ENCODE results near the gene IFI27. TPM values are rescaled to one million over a fixed set of nuclear protein-coding genes. Genes with fewer than 3 reads are reported as not detected.

Gene IFI27
- polyA plus RNA-seq, 3 donors from 2014 or later = 2.8 TPM; not detected in 2

DNA sequence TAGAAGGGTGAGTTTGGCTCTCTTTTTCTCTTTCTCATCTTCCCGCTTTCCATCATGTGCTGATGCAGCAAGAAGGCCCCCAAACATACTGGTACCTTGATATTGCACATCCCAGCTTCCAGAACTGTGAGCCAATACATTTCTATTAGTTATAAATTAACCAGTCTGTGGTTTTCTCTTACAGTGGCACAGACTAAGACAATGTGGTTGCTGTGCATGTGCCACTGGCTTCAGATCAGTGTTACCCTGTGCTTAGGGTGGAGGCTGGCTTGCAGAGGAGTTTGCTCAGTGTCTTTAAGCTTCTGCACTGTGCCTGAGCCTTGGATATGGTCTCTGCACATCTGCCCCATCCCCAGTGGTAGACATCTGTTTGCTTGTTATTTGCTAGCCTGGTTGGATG, 13.3 kb downstream of the IFI27 start:
- Mint-ChIP-seq H3K4me1 (peaks cover 6 to 9% of the 10 kb centered on the region in 2 donors), H3K36me3 (no peaks in the 10 kb centered on the region), H3K9me3 (peaks cover 0 to 11% (median 3%) of the 10 kb centered on the region in 6 donors), H3K4me3 (no peak overlapping the region), H3K27ac (no peak overlapping the region), H3K27me3 (ENCODE audit: low read depth in 3 of 3) (peaks cover 0 to 5% (median 4%) of the 10 kb centered on the region in 3 donors)
- DNase-seq = no peak

DNA sequence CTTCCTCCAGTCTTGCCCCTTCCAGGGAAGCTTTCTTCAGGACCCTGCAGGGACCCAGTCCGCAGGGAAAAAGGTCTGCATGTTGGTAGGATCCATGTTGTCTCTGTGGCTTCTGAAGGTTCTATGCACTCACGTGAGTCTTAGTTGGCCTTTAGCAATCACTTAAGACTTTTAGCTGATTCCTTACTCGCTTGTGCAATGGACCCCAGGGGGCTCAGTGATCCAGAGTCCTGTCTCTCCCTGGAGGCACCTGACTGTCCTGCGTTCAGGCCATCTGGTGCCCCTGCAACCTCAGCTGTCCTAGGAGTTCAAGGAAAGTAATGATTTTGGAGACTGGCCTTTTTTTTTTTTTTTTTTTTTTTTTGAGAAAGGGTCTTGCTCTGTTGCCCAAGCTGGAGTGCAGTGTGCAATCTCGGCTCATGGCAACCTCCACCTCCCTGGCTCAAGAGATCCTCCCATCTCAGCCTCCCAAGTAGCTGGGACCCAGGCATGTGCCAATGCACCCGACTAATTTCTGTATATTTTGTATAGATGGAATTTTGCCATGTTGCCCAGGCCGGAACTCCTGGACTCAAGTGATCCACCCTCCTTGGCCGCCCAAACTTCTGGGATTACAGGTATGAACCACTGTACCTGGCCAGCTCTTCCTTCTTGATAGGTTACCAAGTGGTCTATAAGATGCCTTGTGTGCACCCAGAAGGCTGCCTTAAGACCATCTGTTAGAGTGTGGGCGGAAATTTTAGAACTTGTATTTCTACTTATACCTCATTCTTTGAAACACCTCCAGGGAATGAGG, 14.2 kb downstream of the IFI27 start:
- Mint-ChIP-seq H3K4me1 (peaks cover 14 to 17% of the 10 kb centered on the region in 2 donors), H3K27me3 (ENCODE audit: low read depth in 3 of 3) (peaks cover 0 to 5% (median 4%) of the 10 kb centered on the region in 3 donors), H3K4me3 (no peak overlapping the region), H3K36me3 (no peaks in the 10 kb centered on the region), H3K27ac (no peak overlapping the region), H3K9me3 (peaks cover 0 to 8% (median 3%) of the 10 kb centered on the region in 6 donors)
- DNase-seq = no peak

DNA sequence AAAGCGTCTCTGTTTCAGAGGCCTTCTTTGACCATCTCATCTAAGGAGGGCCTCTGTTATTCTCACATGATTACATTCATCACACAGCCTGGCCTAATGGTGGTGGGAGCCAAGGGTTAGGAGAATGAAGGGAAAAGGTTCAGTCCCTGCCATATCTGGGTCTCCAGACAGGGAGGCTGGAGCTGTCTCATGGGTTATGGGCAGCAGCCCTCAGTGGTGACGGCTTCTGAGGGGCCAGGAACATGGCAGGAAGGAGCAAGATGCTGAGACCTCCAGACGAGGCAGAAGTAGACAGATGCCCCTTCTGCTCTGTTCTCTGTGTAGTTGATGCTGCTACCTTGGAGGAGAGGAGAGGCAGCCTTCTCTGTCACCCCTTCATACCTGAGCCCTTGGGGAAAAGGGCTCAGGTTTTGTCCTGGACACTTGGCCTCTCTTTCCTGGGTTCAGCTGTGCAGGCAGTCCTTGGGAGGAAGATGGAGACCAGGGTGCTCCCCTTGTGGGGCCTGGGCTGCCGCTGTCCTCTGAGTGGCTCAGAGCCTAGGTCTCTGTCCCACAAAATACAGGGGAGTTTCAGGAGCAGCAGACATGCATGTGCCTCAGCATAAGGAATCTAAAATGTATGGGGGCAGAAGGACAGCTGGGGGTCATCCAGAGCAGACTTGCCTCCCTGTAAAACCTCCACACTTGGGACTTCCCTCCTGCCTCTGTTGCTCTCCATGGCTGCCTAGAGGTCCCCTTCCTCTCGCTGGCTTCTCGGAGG, 15.3 kb downstream of the IFI27 start:
- peaks cover 0 to 3% (median 0%) of the 10 kb centered on the region in 6 donors for H3K9me3 Mint-ChIP-seq
- no peak for DNase-seq
- H3K36me3 Mint-ChIP-seq = no peaks in the 10 kb centered on the region
- no peak overlapping the region for H3K4me3 Mint-ChIP-seq
- peaks cover 2 to 5% (median 4%) of the 10 kb centered on the region in 3 donors for H3K27me3 Mint-ChIP-seq (ENCODE audit: low read depth in 3 of 3)
- H3K27ac Mint-ChIP-seq = peak overlapping the region in 2 of 6 donors; percentile 12 to 38
- peaks cover 21 to 23% of the 10 kb centered on the region in 2 donors for H3K4me1 Mint-ChIP-seq

DNA sequence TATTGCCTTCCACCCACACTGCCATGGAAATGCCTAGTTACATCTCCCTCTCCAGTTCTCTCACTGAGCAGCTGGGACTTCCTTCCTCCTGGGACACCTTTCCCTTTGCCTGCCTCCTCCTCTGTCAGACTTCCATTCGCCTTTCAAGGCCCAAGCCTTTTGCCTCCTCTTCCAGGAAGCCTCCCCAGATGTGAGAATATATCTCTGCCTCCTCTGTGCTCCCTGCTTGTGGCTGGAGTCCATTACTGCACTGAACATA, 15.8 kb downstream of the IFI27 start:
- no peak for DNase-seq
- peaks cover 2 to 5% (median 4%) of the 10 kb centered on the region in 3 donors for H3K27me3 Mint-ChIP-seq (ENCODE audit: low read depth in 3 of 3)
- peak overlapping the region in 3 of 6 donors; percentile 23 to 38 (median 29) for H3K27ac Mint-ChIP-seq
- no peaks in the 10 kb centered on the region for H3K9me3 Mint-ChIP-seq
- peaks cover 21 to 23% of the 10 kb centered on the region in 2 donors for H3K4me1 Mint-ChIP-seq
- no peaks in the 10 kb centered on the region for H3K36me3 Mint-ChIP-seq
- no peak overlapping the region for H3K4me3 Mint-ChIP-seq

DNA sequence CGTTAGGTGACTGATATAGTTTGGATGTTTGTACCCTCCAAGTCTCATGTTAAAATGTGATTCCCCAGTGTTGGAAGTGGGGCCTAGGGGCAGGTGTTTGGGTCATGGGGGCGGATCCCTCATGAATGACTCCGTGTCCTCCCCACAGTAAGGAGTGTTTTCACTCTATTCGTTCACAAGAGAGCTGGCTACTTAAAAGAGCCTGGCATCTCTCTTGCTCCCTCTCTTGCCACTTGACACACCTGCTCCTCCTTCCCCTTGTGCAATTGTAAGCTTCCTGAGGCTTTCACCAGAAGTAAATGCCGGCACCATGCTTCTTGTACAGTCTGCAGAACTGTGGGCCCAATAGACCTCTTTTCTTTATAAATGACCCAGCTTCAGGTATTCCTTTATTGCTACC, 16.3 kb downstream of the IFI27 start:
- Mint-ChIP-seq H3K27me3 (ENCODE audit: low read depth in 3 of 3) (peaks cover under 1 to 5% (median 2%) of the 10 kb centered on the region in 3 donors), H3K4me1 (peaks cover 21 to 23% of the 10 kb centered on the region in 2 donors), H3K27ac (peak overlapping the region in 1 of 6 donors; percentile 29), H3K4me3 (no peak overlapping the region), H3K9me3 (no peaks in the 10 kb centered on the region), H3K36me3 (no peaks in the 10 kb centered on the region)
- DNase-seq = no peak

DNA sequence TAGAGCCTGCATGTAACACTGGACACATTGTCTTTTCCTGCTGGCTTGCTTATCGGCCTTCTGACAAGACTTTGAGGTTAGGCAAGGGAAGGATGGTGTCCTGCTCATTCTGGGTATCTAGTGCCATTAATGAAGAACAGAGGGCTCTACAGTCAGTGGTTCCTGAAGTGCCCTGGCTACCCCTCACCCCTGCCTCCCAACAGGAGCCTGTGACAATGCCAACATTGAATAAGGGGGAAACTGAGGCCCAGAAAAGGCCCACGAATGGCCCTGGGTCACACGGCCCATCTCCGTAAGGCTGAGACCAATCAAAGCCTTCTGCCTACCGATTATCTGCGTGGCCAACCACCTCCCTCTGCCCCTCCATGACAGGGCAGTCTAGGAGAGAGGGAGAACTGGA, 16.8 kb downstream of the IFI27 start:
- no peak for DNase-seq
- H3K36me3 Mint-ChIP-seq = no peaks in the 10 kb centered on the region
- H3K27ac Mint-ChIP-seq = peak overlapping the region in 3 of 6 donors; percentile 10 to 82 (median 59)
- peaks cover 21 to 23% of the 10 kb centered on the region in 2 donors for H3K4me1 Mint-ChIP-seq
- H3K27me3 Mint-ChIP-seq (ENCODE audit: low read depth in 3 of 3) = peaks cover under 1 to 5% (median 2%) of the 10 kb centered on the region in 3 donors
- H3K9me3 Mint-ChIP-seq = no peaks in the 10 kb centered on the region
- peak overlapping the region in 1 of 5 donors; percentile 18 for H3K4me3 Mint-ChIP-seq

DNA sequence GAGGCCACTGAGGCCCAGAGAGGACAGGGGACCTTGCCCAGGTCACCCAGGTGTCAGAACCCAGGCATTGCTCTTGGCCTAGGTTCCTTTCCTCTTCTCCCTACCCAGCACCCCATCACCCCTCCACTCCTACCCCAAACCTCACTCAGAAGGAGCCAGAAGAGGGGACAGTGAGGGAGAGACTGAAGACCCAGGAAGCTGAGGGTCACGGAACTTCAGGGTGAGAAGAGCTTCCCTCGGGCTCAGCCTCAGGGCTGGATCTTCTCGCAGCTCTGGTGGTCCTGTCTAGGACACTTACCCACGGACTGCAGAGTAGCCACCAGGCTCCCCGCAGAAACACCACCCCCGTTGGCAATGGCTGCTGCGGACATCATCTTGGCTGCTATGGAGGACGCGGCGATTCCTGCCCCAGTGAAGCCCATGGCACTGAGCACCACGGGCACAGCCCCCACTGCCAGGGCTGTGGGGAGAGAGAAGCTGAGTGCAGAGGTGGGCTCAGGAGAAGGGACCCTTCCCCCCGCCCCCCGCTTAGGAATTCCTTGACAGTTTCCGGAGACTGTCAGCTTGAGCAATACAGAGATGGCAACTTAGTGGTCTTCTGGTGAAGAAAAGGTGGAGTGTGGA, 17.8 kb downstream of the IFI27 start:
- DNase-seq = no peak
- H3K4me1 Mint-ChIP-seq = peaks cover 21 to 23% of the 10 kb centered on the region in 2 donors
- H3K27ac Mint-ChIP-seq = peak overlapping the region; percentile 75 to 84 (median 79)
- no peaks in the 10 kb centered on the region for H3K36me3 Mint-ChIP-seq
- peak overlapping the region; percentile 85 to 94 (median 91) for H3K4me3 Mint-ChIP-seq
- no peaks in the 10 kb centered on the region for H3K9me3 Mint-ChIP-seq
- H3K27me3 Mint-ChIP-seq (ENCODE audit: low read depth in 3 of 3) = peaks cover 0 to 4% (median 2%) of the 10 kb centered on the region in 3 donors

DNA sequence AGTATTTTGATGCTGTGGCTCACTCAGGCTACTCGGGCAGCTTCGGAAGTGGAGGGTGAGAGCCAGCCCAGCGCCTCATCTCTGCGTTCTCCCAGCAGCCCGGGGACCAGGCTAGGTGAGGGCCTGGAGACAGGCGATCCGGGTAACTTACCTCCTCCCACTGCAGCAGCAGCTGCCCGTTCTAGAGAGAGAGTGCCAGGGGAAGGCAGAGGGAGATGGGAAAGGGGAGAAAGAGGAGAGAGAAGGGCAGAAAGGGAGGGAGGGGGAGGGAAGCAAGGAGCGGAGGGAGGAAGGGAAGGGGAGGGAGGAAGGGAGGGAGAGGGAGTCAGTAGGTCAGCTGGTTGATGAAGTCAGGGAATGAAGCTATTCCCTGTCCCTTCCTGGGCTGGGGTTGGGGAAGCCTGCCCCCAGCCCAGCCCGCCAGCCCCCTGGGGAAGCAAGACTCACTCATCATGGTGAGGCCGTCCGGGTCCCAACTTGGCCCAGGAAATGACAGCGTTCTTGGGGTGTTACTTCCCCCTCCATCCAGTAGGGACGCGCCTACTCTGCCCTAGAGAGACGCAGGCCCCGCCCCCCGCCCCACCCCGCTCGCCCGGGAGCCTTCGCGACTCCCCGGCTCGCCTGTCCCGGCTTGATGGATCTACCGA, 18.7 kb downstream of the IFI27 start, which contains the start of gene IFI27L2:
IFI27L2 (minus strand) TSS at position 494 of the 647 bp plus-strand sequence; CDS start at position 454, 40 bp downstream.
- DNase-seq = peak; percentile 54 to 63 (median 59)
- no peaks in the 10 kb centered on the region for H3K36me3 Mint-ChIP-seq
- no peaks in the 10 kb centered on the region for H3K9me3 Mint-ChIP-seq
- H3K27ac Mint-ChIP-seq = peak within 1 kb of the TSS; percentile 75 to 85 (median 80)
- peaks cover 0 to 6% (median 2%) of the 10 kb centered on the region in 3 donors for H3K27me3 Mint-ChIP-seq (ENCODE audit: low read depth in 3 of 3)
- peak within 1 kb of the TSS; percentile 85 to 94 (median 91) for H3K4me3 Mint-ChIP-seq
- peaks cover 21 to 23% of the 10 kb centered on the region in 2 donors for H3K4me1 Mint-ChIP-seq

DNA sequence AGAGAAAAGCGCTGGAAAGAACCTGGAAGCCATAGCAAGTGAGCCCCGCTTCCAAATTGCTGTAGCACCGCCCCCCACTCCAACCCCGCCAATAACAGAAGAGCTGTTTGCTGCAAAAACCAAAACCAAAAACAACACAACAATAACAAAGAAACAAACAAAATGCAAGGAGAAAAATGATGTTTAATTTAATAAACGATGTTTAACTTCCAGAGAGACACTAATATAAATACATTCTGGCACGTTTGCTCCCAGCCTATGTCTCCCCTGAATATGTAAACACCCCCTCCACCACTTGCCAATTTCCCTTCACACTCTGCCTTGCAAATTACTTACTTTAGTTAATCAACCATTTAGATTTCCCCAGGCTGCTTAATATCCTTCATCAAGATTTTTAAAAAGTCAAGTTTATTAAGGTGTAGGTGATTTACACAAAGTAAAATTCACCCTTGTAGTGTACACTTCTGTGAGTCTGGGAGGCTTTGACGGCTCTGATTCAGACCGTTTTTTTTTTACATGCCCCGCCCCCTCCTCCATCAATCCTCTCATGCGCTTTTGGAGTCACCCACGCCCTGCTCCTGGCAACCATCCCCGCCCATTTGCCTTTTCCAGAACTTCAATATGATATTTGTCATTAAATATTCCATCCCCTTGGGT, 19.4 kb downstream of the IFI27 start:
- H3K27ac Mint-ChIP-seq = peak overlapping the region; percentile 75 to 85 (median 80)
- no peaks in the 10 kb centered on the region for H3K36me3 Mint-ChIP-seq
- DNase-seq = peak; percentile 19 to 21 (median 19)
- H3K9me3 Mint-ChIP-seq = no peaks in the 10 kb centered on the region
- peaks cover 21 to 23% of the 10 kb centered on the region in 2 donors for H3K4me1 Mint-ChIP-seq
- H3K4me3 Mint-ChIP-seq = peak overlapping the region; percentile 85 to 94 (median 91)
- H3K27me3 Mint-ChIP-seq (ENCODE audit: low read depth in 3 of 3) = peaks cover 2 to 6% (median 2%) of the 10 kb centered on the region in 3 donors

DNA sequence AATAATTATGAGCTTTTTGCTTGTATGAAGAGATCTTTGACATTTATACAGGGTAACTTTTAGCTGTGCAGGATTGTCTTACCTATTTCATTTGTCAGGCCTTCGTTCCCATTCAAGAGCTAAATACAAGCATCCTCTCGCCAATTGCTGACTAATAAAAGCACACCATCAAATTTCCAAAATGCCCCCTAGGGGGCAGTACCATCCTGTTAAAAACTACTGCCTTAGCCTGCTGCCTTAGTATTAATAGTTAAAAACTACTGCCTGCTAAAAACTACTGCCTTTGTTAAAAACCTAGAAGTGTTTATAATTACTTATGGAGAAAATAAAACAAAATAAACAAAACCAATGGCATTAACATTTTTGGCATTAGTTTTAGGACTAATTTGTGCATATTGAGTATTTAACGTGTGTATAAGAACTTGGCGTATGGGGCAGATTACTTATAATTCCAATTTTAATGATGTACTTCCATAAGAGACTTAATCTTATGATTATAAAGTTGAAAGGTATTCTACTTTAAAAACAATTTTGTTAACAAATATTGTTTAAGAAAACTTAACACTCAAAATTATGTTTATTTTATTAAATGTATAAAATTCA, 21.9 kb downstream of the IFI27 start:
- H3K4me1 Mint-ChIP-seq = peaks cover 21 to 27% of the 10 kb centered on the region in 2 donors
- H3K27ac Mint-ChIP-seq = no peak overlapping the region
- H3K27me3 Mint-ChIP-seq (ENCODE audit: low read depth in 3 of 3) = peaks cover 2 to 12% (median 7%) of the 10 kb centered on the region in 3 donors
- no peaks in the 10 kb centered on the region for H3K36me3 Mint-ChIP-seq
- DNase-seq = peak; percentile 50 to 58 (median 53)
- no peaks in the 10 kb centered on the region for H3K9me3 Mint-ChIP-seq
- no peak overlapping the region for H3K4me3 Mint-ChIP-seq

DNA sequence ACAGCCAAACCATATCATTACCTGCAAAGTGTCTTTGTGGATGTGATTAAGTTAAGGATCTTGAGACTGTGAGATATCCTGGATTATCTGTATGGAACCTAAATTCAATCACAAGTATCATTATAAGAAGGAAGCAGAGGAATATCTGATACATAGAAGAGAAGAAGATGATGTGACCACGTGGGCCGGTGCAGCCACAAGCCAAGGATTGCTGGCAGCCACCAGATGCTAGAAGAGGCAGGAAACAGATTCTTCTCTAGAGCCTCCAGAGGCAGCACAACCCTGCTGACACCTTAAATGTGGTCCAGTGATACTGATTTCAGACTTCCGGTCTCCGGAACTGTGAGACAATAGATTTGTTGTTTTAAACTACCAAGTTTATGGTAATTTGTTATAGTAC, 24.9 kb downstream of the IFI27 start:
- no peak overlapping the region for H3K4me3 Mint-ChIP-seq
- H3K36me3 Mint-ChIP-seq = no peaks in the 10 kb centered on the region
- H3K4me1 Mint-ChIP-seq = peaks cover under 1 to 4% of the 10 kb centered on the region in 2 donors
- H3K9me3 Mint-ChIP-seq = no peaks in the 10 kb centered on the region
- peaks cover 2 to 9% (median 7%) of the 10 kb centered on the region in 3 donors for H3K27me3 Mint-ChIP-seq (ENCODE audit: low read depth in 3 of 3)
- DNase-seq = no peak
- no peak overlapping the region for H3K27ac Mint-ChIP-seq

DNA sequence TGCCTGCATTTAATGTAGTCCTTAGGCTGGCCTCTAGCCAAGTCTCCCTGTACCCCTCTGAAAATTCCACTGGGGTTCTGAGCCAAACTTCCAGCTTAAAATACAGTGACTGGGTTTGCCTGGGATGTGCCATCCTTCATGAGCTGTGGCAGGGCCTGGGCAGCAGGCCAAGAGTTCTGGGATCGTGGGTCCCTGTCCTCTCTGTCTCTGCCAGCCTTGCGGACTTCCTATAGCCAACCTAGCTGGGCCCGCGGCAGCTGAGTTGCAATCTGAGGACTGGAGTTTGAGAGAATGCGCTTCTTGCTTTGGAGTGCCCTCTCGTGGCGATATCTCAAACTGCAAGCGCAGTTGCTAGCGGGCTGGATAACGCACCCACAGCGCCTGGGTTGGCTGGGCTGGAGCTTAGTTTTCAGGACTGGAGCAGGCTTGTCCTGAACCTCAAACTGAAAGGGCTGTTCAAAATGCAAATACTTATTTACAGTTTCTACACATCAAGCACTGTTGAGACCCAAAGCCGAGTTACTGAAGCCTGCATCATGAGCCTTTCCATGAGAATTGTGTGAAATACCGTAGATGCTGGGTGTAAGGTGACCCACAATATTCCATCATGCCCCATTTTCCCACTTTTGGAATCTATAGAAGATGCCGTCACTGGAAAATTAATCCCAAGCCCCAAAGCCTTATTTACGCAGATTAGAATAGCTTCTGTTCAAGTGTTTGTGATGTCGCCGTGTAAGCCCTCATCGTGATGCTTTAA, 26.2 kb downstream of the IFI27 start:
- Mint-ChIP-seq H3K27ac (no peak overlapping the region), H3K36me3 (no peaks in the 10 kb centered on the region), H3K4me1 (peaks cover 0 to 4% of the 10 kb centered on the region in 2 donors), H3K27me3 (ENCODE audit: low read depth in 3 of 3) (peaks cover 2 to 9% (median 7%) of the 10 kb centered on the region in 3 donors), H3K9me3 (no peaks in the 10 kb centered on the region), H3K4me3 (no peak overlapping the region)
- peak; percentile 72 to 76 (median 74) for DNase-seq

Measured in immature natural killer cell (primary cell).